Measurements from ENCODE around the gene ETV5. TPM values are rescaled to one million over a fixed set of nuclear protein-coding genes. Genes with fewer than 3 reads are reported as not detected.

The ETV5 gene
- total RNA-seq, 1 donor from 2014 or later: 54.1 TPM

GRCh38 chr3:186099178-186099577 is 9.7 kb downstream of the ETV5 start:
- peaks cover 60% of the 10 kb centered on the region for H3K4me1 Mint-ChIP-seq (ENCODE audit: low read depth)
- no peaks in the 10 kb centered on the region for H3K9me3 Mint-ChIP-seq (ENCODE audit: low read depth)
- TF ChIP-seq CTCF (IDR thresholded peaks at IDR 0.05; ENCODE audit: unreplicated experiment): no peak
- no peaks in the 10 kb centered on the region for H3K27me3 Mint-ChIP-seq
- DNase-seq (ENCODE audit: low spot score, unreplicated experiment): no peak
- peak overlapping the region; percentile 98 for H3K27ac Mint-ChIP-seq
- peak overlapping the region; percentile 84 for H3K4me3 Mint-ChIP-seq (ENCODE audit: low read depth)
- H3K36me3 Mint-ChIP-seq (ENCODE audit: insufficient read depth): peaks cover 6% of the 10 kb centered on the region

- H3K9me3 Mint-ChIP-seq (ENCODE audit: low read depth): no peaks in the 10 kb centered on the region
- peak overlapping the region; percentile 98 for H3K27ac Mint-ChIP-seq
- DNase-seq (ENCODE audit: low spot score, unreplicated experiment): no peak
- peak overlapping the region; percentile 84 for H3K4me3 Mint-ChIP-seq (ENCODE audit: low read depth)
- peaks cover 56% of the 10 kb centered on the region for H3K4me1 Mint-ChIP-seq (ENCODE audit: low read depth)
- no peak for TF ChIP-seq CTCF (IDR thresholded peaks at IDR 0.05; ENCODE audit: unreplicated experiment)
- no peaks in the 10 kb centered on the region for H3K27me3 Mint-ChIP-seq
- peaks cover 5% of the 10 kb centered on the region for H3K36me3 Mint-ChIP-seq (ENCODE audit: insufficient read depth)
These were observed 10.1 kb downstream of the ETV5 start for GRCh38 chr3:186098740-186099139.

- Mint-ChIP-seq H3K27ac (peak overlapping the region; percentile 98), H3K4me3 (ENCODE audit: low read depth) (peak overlapping the region; percentile 84), H3K36me3 (ENCODE audit: insufficient read depth) (peaks cover 3% of the 10 kb centered on the region), H3K9me3 (ENCODE audit: low read depth) (no peaks in the 10 kb centered on the region), H3K4me1 (ENCODE audit: low read depth) (peaks cover 56% of the 10 kb centered on the region), H3K27me3 (no peaks in the 10 kb centered on the region)
- peak; percentile 77 for DNase-seq (ENCODE audit: low spot score, unreplicated experiment)
- no peak for TF ChIP-seq CTCF (IDR thresholded peaks at IDR 0.05; ENCODE audit: unreplicated experiment)
These were observed 11.0 kb downstream of the ETV5 start for GRCh38 chr3:186097663-186098451.

GRCh38 chr3:186097317-186097662 is 11.6 kb downstream of the ETV5 start:
- no peaks in the 10 kb centered on the region for H3K9me3 Mint-ChIP-seq (ENCODE audit: low read depth)
- no peaks in the 10 kb centered on the region for H3K27me3 Mint-ChIP-seq
- peaks cover 54% of the 10 kb centered on the region for H3K4me1 Mint-ChIP-seq (ENCODE audit: low read depth)
- H3K36me3 Mint-ChIP-seq (ENCODE audit: insufficient read depth): peaks cover 3% of the 10 kb centered on the region
- peak overlapping the region; percentile 84 for H3K4me3 Mint-ChIP-seq (ENCODE audit: low read depth)
- TF ChIP-seq CTCF (IDR thresholded peaks at IDR 0.05; ENCODE audit: unreplicated experiment): no peak
- DNase-seq (ENCODE audit: low spot score, unreplicated experiment): no peak
- peak overlapping the region; percentile 98 for H3K27ac Mint-ChIP-seq

GRCh38 chr3:186096290-186096689 is 12.6 kb downstream of the ETV5 start:
- H3K4me1 Mint-ChIP-seq (ENCODE audit: low read depth): peaks cover 55% of the 10 kb centered on the region
- peak overlapping the region; percentile 98 for H3K27ac Mint-ChIP-seq
- H3K4me3 Mint-ChIP-seq (ENCODE audit: low read depth): no peak overlapping the region
- TF ChIP-seq CTCF (IDR thresholded peaks at IDR 0.05; ENCODE audit: unreplicated experiment): no peak
- no peak for DNase-seq (ENCODE audit: low spot score, unreplicated experiment)
- H3K27me3 Mint-ChIP-seq: no peaks in the 10 kb centered on the region
- no peaks in the 10 kb centered on the region for H3K9me3 Mint-ChIP-seq (ENCODE audit: low read depth)
- H3K36me3 Mint-ChIP-seq (ENCODE audit: insufficient read depth): peaks cover 3% of the 10 kb centered on the region
